ENCODE measurements around the gene CLASRP.

Gene CLASRP

DNA sequence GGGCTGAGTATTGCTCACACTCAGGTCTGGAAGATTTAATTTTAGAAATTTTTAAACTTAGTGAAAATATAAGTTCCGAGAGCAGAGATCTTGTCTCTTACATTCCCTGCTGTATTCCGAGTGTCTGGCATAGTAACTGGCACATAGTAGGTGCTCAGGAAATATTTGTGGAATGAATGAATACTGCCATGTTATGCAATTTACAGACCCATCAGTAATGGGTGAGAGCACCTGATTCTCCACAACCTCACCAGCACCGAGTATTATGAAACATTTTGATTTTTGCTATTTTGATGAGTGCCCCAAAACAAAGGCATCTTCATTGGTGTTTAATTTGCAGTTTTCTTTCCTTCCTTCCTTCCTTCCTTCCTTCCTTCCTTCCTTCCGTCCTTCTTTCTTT is 15.8 kb upstream of the CLASRP start:
- no peak for DNase-seq

DNA sequence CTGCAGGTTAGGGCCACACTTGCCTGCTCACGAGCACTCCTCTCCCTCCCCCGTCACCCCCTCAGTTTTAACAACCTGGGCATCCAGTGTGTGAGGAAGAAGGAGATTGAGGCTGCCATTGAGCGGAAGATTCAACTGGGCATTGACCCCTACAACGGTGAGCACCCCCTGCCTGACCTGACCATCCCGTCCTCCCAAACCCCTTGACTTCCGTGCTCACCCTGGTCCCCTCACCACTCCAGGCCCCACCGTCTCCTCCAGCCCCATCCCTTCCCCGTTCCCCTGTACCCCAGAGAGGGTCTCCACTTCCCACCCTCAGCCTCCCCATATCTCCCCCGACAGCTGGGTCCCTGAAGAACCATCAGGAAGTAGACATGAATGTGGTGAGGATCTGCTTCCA is 13.6 kb upstream of the CLASRP start:
- DNase-seq, result no peak

DNA sequence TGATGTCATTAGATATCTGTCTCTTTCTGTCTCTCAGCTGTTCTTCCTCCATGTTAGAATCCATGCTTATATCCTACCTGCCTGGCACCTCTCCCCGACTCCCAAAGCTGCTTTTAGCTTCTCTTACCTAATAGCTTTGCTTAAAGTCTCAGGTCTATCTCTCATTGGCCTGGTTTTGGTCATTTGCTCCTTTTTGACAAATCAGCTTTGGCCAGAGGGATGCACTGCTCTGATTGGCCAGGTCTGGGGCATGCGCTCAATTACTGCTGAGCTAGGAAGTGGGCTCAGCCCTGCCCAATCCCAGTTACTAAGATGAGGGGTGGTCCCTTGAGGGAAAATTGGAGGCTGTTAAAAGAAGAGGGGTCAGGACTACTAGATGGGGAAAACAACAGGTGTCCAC is 11.5 kb upstream of the CLASRP start:
- no peak for DNase-seq

DNA sequence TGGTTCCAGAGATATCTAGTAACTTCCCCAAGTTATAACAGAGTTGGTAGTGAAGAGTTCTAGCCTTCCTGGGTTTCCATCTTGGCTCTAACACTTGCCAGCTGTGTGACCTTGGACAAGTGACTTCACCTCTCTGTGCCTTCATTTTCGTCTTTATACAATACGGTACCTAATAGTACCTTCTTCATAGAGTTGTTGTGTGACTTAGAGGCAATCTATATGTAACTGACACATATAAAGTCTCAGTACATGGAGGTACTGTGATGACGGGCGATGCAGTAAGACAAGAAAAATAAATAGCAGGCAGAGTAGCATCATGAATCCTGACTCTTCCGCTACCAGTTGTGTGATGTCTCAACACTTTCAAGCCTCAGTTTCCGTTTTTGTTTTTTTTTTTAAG is 8.0 kb upstream of the CLASRP start:
- DNase-seq, result no peak

DNA sequence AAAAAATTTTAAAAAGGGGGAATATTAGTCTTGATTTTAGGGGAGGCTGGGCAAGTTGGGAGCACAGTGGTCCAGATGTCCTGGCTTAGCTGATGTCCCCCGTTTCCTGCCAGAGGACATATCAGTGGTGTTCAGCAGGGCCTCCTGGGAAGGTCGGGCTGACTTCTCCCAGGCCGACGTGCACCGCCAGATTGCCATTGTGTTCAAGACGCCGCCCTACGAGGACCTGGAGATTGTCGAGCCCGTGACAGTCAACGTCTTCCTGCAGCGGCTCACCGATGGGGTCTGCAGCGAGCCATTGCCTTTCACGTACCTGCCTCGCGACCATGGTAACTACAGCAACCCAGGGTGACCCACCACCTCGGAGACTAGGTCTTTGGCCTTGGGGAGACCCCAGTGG is 6.4 kb upstream of the CLASRP start:
- DNase-seq, result no peak

DNA sequence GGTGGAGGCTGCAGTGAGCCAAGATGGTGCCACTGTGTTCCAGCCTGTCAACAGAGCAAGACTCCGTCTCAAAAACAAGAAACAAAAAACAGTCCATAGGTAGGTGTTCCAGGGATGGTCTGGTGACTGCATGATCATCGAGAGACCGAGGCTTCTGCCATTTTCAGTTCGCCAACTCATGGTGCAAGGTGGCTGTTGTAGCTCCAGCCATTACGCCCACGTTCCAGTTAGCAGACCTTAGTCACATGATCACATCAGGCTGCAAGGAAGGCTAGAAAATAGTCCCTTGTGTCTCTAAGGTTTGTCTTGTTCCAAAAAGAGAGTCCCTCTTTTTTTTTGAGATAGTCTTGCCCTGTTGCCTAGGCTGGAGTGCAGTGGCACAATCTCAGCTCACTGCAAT is 3.1 kb upstream of the CLASRP start:
- DNase-seq, result no peak

DNA sequence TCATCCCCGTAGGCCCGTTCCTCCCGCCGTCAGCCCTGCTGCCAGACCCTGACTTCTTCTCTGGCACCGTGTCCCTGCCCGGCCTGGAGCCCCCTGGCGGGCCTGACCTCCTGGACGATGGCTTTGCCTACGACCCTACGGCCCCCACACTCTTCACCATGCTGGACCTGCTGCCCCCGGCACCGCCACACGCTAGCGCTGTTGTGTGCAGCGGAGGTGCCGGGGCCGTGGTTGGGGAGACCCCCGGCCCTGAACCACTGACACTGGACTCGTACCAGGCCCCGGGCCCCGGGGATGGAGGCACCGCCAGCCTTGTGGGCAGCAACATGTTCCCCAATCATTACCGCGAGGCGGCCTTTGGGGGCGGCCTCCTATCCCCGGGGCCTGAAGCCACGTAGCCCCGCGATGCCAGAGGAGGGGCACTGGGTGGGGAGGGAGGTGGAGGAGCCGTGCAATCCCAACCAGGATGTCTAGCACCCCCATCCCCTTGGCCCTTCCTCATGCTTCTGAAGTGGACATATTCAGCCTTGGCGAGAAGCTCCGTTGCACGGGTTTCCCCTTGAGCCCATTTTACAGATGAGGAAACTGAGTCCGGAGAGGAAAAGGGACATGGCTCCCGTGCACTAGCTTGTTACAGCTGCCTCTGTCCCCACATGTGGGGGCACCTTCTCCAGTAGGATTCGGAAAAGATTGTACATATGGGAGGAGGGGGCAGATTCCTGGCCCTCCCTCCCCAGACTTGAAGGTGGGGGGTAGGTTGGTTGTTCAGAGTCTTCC is 1.3 kb upstream of the CLASRP start:
- no peak for DNase-seq

DNA sequence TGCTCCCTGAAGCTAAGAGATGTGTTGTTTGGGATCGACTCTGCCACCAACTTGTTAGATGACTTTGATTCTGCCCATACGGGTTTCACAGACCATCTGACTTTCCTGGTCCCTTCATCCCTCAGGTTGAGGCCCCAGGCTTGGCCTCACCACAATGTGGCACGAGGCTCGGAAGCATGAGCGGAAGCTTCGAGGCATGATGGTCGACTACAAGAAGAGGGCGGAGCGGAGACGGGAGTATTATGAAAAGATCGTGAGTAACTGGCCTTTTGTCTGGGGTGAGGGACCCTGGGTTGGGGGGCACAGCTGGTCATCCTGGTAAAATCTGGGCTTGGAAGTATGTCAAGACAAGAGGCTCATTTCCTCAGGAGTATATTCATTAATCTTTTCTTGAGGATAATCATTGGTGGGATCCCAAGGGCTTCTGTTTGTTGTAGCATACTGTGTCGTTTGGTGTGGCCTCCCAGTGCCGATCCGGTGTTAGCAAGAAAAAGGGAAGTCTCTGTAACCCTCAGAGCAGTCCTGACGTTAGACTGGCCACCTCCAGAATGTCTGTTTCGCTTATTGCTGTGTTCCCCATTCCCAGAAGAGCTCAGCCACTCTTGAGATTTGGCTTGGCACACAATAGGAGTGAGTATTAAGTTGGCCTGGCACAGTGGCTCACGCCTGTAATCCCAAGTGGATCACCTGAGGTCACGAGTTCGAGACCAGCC is 1.4 kb downstream of the CLASRP start:
- no peak for DNase-seq

DNA sequence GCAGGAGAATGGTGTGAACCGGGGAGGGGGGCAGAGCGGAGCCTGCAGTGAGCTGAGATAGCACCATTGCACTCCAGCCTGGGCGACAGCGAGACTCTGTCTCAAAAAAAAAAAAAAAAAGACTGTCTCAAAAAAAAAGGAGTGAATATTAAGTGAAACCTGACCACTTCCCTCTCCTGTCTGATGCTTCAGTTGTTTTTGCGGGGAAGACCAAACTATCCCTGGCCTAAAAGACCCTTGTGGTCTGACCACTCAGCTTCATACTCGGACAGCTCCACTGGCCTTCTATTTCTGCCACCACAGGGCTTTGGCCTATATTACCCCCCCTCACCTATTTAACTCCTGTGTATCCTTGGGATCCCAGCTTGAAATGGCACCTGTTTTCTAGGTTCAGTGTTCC is 2.3 kb downstream of the CLASRP start:
- no peak for DNase-seq

DNA sequence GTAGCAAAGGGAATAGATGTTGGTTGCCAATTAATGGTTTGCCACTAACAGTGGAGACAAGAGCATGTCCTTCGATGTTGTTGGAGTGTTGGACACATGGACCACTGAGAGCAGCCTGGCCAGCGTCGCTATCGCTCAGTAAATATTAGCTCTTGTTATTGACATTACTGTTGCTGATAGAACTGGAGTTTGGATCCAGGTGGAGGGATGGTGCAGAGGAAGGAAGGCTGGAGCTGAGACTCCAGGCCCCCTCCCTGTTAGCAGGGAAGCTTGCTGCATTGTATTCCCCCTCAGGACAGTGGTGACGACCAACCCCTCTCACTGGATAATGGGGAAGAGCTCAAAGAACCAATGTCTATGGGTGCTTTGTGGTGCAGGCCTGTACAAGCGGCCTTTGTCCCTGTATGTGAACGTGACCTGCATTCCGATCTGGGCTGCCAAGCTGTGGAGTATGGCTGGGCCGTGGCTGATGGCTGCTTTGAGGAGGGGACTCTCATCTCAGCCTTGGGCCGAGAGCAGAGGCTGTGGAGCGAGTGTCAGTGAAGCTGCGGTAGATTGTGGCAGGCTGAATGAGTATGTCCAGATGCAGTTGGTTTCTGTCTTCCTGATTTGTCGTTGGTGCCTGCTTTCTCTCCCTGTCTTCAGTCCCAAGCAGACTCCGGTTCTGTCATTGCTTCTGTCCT is 7.0 kb downstream of the CLASRP start:
- no peak for DNase-seq

DNA sequence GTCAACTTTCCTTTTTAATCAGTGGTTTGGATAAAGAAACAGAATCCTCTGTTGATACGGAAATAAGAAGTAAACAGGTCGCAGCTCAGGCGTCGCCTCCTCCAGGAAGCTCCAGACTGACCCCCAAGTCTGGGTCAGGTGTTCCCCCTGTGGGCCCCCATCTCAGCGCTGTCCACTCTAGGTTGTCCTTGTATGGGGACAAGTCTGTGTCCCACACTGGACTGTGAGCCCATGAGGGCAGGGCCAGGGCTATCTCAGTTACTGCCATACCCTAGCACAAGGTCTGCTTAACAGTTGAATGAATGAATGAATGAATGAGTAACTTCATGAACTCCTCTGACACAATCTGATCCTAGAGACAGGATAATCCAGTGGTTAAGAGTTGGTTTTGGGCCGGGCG is 7.5 kb downstream of the CLASRP start:
- DNase-seq, result no peak

DNA sequence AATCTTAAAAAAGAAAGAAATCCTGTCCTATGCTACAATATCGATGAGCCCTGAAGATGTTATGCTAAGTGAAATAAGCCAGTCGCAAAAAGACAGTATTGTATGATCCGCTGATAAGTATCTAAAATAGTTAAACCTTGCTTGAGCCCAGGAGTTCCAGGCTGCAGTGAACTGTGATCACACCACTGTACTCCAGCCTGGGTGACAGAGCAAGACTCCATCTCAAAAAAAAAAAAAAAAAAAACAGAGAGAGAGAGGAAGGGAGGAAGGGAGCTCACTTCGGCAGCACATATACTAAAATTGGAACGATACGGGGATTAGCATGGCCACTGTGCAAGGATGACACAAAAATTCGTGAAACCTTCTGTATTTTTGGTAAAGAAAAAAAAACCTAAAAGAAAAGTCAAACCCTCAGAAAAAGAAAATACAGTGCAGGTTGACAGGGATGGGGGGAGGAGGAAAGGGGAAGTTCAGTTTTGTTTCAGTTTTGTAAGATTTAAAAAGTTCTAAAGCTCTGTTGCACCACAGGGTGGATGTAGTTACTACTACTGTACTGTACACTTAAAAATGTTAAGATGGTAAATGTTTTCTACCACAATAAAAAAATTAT is 8.4 kb downstream of the CLASRP start:
- no peak for DNase-seq

DNA sequence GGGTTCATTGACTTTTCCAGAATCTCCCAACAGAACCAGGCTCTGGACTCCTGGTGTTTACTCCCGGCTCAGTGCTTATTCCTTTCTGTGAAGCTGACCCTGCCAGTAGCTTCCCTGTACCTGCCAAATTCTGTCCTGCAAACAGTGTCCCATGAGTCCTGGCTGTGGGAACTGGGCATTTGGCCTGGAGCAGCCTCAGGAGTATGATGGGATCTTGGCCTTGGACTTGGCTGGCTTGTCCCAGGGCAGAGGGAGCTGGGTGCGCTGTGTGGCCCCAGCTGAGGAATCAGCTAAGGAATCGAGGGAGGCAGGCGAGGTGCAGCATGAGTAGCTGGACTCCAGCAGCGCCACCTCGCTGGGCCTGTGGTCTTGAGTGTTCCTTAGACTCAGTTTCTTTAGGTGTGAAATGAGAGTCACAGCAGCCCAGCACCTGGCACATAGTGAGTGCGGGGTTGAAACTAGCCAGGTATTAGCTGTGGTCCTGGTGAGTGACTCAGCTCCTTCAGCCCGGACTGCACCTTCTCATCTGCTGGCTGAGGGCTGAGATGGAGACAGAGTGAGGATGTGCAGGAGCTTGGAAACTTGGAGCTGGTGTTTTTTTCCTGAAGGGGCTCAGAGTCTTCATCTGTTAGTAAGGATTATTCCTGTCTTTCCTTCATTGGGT is 10.4 kb downstream of the CLASRP start:
- no peak for DNase-seq

DNA sequence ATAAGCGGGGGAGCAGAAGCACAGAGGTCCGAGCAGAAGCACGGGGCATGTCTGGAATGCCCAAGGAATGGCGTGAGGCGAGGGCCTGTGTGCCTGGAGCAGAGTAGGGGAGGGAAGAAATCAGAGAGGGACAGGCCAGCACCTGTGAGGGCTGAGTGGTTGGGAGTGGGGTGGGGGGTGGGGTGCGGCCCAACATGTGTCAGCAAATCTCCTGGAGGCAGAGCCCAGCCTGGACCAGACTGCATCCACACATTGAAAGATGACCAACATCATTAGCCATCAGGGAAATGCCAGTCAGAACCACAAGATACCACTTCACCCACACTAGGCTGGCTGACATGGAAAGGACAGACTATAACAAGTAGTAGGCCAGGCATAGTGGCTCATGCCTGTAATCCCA is 11.2 kb downstream of the CLASRP start:
- DNase-seq, result no peak

DNA sequence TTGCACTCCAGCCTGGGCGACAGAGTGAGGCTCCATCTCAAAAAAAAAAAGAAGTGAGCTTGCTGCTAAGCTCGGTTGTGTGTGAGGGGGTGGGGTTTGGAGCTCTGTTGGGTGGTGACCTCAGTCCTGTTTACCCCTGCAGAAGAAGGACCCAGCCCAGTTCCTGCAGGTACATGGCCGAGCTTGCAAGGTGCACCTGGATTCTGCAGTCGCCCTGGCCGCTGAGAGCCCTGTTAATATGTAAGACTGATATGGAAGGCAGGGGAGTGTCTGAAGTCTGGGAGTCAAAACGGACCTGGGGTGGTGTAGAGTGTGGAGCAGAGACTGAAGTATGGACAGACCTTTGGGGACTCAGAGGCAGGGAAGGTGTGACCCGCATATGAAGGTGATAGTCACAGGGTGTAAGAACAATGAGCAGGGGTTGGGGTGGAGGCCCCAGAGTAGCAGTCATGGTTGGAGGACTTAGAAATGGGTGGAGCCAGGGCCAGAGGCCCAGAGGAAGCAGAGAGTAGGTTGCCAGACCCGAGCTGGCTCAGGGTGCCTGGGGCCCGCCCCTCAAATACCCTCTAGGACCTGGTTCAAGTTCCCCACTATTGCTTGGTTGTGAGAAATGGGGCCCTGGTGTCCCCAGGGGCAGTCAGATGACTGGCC is 13.2 kb downstream of the CLASRP start:
- no peak for DNase-seq

DNA sequence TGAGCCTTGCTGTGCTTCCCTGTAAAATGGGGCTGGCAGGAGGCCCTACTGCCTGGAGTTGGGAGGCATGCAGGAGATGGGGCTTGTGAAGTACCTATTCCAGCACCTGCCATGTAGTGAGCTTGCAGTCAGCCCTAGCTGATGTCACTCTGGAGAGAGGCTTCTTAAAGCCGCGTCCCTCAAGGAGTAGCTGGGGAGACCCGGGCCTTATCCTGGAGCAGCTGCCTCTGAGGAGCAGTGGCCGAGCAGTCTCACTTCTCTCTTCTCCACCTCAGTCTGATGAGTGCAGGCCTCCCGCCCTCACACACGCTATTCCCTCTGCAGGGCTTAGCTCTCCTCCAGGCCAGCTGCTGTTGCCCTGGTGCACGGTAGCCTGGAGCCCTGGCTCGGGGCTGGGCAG is 18.0 kb downstream of the CLASRP start:
- DNase-seq, result no peak

DNA sequence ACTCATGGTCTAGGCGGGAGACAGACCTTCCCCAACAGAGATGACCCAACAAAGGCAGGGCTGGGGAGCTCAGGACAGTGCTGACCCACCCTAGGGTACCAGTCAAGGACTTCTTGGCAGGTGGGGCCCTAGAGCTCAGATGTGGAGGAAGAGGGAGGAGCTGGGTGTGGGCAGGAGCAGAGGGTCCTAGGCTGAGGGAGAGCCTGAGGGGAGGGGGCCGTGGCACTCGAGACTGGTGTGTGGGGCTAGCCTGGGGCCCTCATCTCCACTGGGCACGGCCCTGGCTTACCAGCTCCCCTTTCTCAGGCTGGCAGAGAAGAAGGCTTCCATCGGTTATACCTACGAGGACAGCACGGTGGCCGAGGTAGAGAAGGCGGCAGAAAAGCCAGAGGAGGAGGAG is 18.6 kb downstream of the CLASRP start:
- no peak for DNase-seq

DNA sequence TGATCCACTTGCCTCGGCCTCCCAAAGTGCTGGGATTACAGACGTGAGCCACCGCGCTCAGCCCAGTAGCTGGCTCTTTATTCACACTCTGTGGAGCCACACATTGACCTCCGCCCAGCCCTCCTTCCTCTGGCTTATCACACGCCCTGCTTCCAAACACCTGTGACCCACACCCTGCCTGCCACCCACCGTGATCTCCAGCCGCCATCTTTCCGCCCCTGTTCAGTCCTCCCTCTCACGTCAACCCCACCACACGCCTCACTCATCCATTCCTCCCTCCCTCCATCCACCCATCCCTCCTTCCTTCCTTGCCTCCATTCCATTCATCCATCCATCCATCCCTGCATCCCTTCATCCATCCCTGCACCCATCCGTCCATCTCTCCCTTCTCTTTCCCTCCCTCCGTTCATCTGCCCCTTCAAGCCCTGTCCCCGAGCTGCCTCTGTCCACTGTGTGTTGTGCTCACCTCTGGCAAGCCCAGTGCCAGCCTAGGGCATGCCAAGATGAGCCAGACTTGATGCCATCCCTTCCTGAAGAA is 19.8 kb downstream of the CLASRP start:
- DNase-seq, result no peak

DNA sequence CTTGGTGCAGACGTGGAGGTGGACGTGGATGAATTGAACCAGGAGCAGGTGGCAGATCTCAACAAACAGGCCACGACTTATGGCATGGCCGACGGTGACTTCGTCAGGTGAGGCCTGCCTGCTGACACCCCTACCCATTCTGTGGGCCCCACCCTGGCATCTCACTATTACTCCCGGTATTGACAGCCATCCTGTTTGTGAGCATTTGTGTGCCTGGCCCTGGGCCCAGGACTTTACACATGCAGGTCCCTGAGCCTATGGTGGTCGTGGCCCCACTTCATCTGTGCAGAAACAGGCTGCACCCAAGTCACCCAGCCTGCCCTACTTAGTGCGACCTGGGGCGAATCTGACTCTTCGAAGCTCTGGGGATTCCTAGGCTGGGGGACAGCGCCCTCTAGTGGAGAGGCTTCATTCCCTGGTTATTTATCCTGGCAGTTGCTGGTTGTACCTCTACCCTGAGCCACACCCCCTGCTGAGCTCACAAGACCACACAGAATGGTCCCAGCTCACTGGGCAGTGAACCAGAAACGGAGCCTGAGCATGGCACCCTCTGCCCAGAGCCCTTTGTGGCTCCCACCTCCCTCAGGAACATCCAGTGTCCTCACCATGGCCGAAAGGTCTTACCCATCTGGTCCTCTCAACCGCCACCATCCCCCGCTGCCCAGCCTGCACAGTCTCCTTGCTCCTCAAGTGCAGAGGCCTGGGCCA is 20.6 kb downstream of the CLASRP start:
- no peak for DNase-seq

DNA sequence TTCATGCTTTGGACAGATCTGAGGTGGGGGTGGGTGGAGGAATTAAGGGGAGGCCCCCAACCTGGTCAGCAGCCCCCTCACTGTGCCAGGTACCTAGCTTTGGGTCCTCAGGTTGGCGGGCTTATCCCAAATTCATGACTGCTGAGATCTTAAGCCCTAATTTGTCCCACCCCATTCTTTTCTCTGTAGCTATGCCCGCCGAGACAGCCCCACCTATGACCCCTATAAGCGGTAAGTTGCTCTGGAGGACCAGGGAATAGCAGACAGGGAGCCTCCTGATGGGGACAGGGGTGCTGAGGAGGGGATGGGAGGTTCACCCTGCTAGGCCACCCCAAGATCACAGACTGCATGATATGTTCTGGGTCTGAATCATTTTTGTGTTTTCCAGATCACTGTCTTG is 23.1 kb downstream of the CLASRP start:
- no peak for DNase-seq
